CD4-positive, alpha-beta T cell treated with Interleukin-15 for 1 hour (primary cell): ENCODE measurements around the gene CLIC3.
A peak's percentile ranks its signal among the peaks of the same experiment; 100 is the strongest.

ENCODE experiments used
- DNase-seq: peaks from one replicate; pipeline ENCODE4 v3.0.0-alpha.2; 2020

Gene CLIC3

DNA sequence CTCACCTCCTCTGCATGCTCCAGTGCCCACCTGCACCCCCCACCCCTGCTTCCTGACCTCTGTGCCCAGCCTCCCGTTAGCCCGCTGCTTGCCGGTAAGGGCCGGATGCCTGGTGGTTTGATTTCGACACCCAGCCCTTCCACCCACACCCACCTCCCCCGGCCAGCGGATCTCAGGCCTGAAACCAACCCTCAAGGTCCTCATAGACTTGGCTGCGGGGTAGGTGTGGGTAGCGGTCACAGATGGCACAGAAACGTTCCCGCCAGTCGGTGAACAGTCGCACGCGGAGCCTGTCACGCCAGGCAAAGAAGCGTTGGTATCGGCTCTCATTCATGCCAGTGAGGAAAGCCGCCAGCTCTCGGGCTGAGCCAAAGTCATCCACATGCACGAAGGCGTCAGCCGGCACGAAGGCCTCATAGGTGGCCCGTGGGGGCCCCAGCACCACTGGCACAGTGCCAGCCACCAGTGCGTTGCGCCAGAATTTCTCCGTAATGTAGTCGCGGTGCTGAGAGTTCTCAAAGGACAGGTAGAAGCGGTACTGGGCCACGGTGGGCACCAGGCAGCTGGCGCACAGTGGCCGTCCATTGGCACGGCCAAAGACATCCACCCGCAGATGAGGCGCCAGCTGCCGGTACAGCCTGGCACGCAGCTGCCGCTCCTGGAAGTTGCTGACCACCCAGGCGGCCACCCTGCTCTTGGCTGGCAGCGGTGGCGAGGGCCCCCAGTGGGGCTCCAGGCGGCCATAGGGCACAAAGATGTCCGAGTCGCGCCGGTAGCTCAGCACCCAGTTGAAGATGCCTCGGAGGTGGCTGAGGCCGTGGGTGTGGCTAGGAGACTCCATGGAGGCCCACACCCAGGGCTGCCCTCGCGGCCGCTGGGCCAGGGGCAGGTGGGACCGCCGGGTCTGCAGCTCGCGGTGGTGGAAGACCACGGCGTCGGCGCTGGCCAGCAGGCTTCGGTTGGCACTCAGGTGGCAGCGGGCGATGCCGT, 34.5 kb upstream of the CLIC3 start:
- DNase-seq: peak; percentile 67

DNA sequence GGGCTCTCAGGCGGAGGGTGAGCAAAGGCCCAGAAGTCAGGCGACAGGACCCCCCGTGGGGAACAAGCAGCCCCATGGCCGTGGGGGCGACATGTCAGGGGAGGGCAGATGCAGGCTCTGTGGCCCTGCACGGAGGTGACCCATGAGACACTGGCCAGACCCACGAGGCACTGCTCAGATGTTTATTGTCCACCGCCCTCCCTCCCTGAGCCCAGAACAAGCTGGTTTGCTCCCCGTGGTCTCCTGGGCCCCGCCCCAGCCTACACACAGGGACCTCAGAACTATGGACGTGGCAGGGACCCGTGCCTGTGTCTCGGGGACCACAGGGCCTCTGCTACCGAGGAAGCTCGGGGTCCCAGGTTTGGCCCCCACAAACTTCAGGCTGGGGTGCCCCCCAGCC, 33.6 kb upstream of the CLIC3 start:
- DNase-seq: no peak

DNA sequence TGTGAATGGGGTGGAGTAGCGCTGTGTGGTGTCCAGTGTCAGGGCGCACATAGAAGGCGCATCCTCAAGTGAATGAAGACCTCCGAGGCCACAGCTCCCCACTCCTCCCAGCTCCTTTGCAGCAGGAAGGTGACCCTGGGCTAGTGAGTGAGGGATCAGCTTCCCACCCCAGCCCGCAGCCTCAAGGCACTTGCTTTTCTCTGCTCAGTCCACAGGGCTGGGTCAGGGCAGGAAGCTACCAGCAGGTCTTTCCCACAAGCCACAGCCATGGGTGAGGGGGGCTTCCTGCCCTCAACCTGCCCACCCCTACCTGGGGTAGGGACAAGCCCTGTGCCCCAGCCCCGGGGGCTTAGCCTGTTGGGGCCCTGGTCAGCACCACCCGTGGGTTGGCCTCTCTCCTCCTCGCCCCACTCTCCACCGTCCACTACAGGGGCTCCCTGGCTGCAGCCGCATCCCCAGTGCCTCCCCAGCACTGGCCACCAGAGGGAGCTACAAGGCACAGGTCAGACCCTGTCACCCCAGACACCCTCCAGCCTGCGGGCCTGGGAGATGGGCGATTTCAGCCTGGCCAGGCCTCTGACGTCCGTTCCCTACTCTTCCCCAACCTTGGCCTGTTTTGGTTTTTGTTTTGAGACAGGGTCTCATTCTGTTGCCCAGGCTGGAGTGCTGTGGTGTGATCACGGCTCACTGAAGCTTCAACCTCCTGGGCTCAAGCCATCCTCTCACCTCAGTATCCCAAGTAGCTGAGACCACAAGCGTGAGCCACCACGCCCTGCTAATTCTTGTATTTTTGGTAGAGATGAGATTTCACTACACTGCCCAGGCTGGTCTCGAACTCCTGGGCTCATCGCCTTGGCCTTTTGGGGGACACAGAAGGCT, 32.9 kb upstream of the CLIC3 start:
- peak; percentile 70 for DNase-seq

DNA sequence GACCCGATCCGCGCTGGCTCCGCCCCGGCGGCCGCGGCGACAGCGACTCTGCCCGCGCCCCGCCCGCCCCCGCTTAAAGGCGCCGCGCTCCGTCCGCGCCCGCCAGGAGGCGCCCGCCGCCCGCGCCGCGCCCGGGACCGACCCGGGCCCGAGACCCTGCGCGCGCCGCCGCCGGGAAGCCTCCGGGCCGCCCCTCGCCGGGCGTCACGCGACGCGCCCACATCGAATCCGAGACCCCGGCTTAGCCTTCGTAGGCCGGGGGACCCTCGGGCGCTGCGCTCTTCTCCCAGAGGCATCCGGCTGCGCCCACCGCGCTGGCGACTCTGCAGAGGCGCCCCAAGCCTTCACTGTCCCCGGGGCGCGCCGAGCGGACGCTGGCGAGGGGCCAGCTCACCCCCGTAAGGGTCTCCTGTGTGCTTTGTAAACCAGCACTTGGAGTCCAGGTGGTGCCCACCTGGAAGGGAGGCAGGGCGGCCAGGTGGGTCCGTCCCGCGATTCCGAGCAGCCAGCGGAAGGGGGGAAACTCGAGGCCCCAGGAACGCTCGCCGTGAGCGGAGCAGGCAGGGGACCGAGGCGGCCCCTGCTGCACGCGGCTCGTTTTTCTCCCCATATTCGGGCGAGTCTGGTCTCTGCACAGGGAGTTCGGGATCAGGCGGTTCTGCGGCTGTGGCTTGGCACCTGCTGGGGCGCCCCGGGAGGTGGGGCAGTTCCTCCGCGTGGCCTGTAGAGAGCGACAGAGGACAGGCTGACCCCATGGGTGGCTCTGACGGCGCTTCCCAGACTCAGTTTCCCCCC, 32.1 kb upstream of the CLIC3 start:
- peak; percentile 69 for DNase-seq

DNA sequence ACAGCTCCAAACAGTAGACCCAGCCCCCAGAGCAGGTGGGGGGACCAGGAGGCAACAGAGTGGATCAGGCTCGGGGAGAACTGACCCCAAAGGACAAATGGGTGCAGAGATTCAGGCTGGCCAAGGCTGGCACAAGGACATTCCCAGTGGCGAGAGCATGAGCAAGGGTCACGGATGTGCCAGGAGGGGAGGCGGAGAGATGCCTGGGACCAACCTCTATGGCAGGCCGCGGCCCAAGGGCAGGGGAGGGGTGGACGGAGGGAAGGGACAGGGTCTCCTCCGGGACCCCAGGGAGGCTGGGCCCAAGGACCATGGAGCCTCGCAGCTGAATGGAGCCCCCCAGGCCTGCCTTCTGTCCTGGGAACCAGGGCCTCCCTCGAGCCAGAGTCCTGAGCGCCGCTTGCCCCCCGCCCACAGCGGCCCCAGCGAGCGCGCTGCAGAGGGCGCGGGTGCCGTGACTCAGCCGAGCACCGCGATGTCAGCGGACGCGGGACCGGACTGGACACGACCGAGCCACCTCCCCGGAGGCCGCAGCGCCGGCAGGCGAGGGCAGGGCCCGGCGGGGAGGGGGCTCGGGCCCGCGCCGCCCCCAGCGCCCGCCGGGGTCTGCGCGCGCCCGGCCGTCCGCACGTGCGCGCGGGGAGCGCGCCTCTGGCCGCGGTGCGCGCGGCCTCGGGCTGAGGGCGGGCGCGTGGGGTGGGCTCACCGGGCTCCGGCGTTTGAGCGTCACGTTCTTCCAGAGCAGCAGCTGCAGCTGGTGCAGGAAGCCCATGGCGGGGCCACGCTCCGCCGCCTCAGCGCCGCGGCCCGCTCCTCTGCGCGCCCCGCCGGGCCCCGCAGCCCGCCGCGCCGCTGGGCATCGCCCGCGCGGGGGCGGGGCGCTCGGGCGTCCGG, 31.2 kb upstream of the CLIC3 start, which contains the start of gene ABCA2:
Gene ABCA2, minus strand, starts transcription at position 869 of the 894 bp plus-strand sequence. Its CDS starts 97 bp downstream, at position 772.
- DNase-seq: no peak

DNA sequence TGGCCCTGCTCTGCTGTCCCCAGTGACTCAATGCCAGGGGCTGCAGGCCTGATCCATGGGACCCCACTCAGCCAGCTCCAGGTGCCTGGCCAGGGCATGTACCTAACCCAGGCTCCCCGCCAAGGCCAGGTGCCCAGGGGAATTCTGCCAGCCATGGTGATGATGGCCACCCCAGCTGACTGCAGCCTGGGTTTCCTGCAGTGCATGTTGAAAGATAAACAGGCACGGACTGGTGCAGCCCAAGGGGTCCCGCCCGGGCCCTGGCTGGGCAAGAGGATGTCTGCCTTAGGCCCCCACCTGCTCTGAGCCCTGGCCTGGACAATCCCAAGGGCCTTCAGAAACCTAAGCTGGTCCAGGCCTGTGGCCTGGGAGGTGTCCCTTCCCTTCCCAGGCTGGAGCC, 30.5 kb upstream of the CLIC3 start:
- DNase-seq: no peak

DNA sequence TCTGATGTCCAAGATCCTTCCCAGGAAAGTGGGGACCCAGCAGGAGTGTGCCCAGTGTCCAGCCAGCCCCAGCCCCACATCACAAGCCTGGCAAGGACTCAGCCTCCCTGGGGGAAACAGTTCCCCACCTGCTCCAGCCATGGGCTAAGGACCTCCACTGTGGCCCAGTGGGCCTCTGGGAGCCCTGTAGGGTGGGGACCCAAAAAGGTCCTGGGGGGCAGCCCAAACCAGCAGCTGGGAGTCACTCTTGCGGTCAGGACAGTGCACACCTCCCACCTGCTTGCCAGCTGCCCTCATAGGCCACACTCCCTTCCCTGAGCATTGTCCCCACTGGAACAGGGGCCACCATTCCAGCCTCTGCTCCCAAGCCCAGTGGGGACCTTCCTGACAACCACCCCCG, 30.0 kb upstream of the CLIC3 start:
- no peak for DNase-seq

DNA sequence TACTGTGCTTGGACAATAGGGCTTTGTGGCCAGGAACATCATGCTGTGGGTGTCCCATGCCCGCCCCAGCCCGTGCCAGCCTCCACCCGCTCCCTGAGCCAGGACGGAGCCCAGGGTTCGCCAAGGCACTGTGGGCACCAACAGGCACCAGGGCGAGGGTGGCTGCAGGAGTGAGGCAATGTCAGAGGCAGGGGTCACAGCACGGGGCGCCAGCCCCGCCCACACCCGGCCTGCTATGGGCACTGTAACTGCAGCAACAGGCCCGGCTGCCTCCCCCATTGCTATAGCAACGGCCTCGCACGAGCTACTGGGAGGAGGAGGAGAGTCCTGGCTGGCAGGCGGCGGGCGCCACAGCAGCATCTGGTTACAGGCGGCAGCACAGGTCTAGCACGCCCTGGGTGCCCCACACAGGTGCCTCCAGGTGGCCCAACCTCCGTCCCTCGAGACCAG, 29.2 kb upstream of the CLIC3 start:
- DNase-seq: peak; percentile 60

DNA sequence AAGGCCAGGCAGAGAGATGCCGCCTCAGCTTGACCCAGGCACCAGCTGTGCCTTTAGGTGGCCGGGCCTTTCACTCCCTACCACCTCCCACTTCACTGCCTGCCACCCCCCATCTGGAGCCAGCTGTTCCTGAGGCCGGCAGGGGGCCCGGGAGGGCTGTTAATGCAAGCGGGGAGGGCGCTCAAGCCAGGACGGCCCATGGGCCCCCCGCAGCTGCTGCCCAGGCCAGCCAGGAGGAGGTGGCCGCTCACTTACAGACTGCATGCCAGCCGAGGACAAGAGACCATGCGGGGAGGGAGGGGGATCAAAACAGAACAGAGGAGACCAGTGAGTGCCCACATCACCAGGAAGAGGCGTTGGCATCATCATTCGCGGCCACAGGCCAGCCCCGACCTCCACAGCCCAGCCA, 27.2 kb upstream of the CLIC3 start:
- DNase-seq: no peak

DNA sequence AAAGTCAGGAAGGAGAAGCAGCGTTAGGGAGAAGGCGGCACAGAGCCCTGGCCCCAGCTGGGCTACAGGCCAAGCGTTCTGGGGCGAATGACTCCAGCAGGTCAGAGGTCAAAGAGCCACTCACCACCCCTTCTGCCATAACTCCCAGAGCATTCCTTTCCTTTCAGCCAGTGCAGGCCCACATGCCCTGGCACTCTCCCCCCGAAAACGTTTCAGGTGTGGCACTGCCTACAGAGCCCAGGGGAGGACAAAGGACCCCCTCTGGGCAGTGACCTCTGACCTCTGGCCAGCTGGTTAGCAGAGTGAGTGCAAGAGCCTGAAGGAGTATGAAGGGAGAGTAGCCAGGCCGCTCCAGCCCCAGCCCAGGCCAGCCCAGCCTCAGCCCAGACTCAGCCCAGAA, 26.8 kb upstream of the CLIC3 start:
- DNase-seq: no peak

DNA sequence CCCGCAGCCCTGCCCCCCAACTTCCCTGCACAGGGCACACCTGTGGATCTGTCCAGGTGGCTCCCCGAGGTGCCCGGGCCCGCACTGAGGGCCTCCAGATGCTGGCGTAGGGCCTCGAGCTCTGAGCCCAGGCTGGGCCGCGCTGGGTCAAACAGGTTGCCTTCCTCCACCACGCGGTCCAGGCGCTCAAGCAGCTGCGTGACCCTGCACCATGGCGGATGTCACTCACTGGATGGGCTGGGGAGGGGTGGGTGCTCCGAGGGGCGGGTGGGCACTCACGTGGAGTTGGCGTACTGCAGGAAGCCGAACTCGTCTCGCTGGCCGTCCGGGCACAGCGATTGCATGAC, 26.3 kb upstream of the CLIC3 start:
- no peak for DNase-seq

DNA sequence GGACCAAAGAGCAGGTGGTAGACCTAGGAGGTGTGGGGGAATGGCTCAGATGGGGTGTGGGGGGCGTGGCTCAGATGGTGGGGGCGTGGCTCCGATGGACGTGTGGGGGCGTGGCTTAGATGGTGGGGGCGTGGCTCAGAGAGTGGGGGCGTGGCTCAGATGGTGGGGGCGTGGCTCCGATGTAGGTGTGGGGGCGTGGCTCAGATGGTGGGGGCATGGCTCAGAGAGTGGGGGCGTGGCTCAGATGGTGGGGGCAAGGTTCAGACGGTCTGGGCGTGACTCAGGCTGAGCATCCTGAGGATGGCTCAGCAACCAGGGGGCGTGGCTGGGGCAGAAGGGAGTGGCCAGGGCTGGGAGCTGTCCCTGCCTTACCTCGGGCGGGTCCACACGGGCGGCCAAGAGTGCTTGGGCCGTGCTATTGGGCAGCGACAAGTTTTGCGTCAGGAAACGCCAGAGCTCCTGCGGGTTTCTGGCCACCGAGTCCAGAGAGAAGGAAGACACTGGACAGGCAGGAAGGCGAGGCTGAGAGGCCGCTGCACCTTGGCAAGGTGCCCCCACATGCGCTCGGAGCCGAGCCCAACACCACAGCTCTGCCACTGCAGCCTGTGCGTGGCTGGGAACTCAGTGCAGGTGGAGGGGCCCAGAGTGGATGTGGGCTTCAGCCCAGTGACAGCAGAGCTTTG, 25.8 kb upstream of the CLIC3 start:
- peak; percentile 77 for DNase-seq

DNA sequence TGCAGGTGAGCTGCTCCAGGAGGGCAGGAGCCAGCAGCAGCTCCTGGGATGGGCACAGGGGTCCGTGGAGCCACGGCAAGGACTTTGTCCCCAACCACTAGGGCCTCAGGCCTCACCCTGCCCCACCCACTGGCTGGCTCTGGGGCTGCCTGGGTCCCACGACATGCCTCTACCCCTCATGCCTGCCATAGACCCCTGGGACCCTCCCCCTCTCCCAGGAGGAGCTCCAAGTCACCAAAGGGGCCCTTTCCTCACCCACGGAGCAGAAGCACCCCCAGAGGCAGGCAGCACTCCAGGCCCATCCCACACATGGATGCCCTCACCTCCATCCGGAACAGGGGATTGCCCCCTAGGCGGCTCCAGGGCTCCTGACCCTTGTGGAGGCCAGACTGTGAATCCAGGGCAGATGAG, 25.2 kb upstream of the CLIC3 start:
- no peak for DNase-seq

DNA sequence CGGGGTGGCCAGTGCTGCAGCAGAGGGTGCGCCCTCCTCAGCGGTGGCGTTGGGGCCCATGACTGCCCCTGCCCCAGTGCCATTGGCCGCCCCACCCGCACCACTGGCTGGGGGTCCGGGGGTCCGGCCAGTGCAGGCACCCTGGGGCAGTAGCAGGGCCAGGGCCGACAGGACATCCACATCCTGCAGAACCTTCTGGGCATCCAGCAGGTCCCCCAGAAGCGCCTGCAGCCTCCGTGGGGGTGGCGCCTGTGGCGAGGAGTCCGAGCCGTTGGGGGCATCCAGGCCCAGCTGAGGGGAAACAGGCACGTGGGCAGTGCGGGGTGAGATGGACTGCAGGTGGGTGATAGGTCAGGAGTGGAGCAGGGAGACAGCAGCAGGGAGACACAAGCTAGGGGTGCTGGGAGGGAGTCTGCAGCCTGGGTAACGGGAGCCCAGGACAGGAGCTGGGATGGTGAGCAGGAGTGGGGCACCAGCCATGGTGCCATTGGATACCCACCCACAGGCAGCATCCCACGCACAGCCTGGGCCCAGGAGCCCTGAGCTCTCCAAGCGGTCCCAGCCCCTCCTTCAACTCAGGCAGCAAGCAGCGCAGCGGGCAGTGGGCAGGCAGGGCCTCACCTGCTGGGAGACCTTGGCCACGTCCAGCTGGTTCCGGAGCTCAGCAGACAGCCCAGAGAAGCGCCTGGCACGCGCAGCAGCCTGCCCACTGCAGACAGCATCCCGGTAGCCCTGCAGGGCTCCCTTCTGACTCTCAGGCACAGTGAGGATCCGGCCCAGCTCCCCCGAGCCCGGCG, 24.6 kb upstream of the CLIC3 start:
- DNase-seq: no peak

DNA sequence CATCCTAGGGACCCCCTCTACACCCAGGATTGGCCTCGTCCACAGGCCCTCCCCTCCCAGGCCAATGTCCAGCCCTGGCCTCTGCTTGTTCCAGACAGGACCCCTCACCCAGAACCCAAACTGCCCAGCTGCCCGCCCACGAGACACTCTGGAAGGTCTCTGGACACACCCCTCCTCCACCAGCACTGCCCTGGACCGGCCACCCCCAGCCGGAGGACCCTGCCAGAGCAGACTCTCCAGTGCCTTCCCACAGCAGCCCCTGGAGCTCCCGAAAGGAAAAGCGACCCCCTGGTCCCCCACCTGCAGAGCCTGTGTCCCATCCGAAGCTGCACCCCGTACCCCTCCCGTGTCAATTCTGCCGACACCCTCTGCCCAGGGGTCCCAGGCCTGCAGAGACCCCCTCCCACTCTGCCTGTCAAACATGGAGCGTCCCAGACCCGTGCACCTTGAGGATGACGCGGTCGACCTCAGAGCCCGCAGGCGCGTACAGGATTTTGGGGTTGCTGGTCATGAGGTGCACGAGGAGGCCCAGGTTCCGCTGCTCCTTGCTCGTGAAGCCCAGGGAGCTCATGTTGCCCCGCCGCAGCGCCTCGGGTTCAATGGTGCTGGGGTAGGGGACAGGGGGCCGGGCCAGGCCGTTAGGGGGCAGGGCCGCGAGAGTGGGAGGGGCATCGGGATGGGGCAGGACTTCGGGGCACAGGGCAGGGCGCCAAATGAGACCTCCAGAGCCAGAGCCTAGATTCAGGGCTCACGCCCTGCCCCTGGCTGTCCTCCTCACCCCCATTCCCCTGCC, 23.7 kb upstream of the CLIC3 start:
- no peak for DNase-seq

DNA sequence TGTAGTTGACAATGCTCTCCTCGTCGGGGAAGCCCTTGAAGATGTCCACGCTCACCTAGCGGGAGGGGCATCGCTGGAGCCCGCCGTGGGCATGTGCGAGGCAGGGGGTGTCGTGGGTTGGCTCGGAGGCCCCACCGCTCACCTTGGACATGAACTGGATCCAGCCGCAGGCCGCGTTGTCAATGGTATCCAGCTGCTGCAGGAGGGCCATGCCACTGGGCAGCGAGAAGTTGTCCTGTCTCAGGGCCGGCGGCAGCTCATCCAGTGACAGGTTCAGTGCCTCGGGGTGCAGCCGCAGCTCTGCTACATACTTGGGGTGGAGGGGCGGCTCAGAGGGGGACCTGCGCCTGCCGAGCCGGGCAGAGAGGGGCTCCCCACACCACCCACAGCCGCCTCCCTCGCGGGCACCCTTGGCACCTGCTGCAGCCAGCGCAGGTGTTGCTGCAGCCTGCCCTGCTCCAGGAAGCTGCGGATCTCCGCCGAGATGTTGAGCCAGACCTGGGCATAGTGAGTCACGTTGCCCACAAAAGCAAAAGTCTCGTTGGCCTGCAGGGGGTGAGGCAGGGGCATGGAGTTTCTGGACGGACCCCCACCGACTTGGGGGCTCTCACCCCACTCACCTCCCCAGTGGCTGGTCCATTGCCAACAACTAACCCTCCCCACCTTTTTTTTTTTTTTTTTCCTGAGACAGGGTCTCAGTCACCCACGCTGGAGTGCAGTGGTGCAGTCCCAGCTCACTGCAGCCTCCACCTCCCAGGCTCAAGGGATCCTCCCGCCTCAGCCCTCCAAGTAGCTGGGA, 22.6 kb upstream of the CLIC3 start:
- no peak for DNase-seq

DNA sequence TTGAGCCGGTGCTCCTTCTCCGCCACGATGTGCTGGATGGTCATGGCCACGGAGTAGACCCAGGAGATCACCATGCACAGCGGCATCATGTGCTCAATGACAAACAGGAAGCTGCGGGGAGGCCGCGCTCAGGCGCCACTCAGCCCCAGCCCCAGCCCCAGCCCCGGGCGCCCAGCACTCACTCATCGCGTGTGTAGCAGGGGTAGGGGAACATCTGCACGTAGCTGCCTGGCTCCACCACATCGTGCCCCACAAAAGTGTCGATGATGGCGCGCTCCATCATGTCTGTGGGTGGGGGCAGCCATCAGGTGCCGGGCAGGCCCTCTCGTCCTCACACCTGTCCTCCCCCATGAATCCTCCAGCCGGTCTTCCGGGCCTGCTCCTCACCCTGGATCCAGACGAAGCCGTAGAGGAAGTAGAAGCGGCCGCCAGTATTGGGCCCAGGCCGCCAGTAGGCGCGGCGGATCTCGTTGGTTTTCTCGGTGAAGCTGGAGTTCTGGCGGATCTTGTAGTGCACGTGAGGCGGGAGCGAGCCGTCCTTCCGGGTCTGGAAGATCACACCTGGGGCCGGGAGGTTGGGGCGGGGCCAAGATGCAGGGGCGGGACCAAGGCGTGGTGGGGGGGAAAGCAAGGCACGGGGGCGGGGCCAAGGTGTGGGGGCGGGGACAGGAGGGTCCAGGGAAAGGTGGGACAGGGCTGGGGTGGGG, 21.6 kb upstream of the CLIC3 start:
- no peak for DNase-seq

DNA sequence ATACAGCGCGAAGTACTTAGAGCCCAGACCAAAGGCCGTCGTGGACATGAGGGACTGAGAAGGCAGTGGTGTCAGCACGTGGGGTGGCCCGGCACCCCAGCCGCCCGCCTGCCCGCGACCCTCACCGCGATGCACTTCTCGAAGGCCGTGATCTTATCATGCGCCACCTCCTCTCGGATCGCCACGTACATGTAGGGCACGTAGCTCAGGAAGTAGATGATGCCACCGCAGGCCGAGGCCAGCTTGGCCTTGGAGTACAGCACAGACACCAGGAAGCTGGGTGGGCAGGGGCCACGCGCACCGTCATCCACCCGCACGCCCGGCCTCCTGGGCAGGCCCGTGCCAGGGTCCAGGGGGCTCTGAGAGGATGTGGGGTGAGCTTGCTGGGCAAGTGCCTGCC, 20.7 kb upstream of the CLIC3 start:
- DNase-seq: no peak
